ENCODE results near the gene ACO2.

Gene ACO2

GRCh38 chr22:41488076-41488475 lies 19.2 kb downstream of the ACO2 start:
- Histone ChIP-seq H3K14ac (ENCODE audit: low read length) (no peak overlapping the region), H3K79me1 (ENCODE audit: low read length) (no peaks in the 10 kb centered on the region), H3K18ac (ENCODE audit: low read length) (no peak overlapping the region), H3K4me2 (ENCODE audit: low read length) (no peak overlapping the region), H2AK5ac (ENCODE audit: low read length) (no peak overlapping the region), H3K23ac (ENCODE audit: low read length) (no peak overlapping the region), H4K8ac (ENCODE audit: low read depth, low read length) (no peak overlapping the region), H4K91ac (ENCODE audit: low read depth, low read length) (no peak overlapping the region), H3K4me3 (ENCODE audit: low read depth, low read length) (no peak overlapping the region), H3K27ac (ENCODE audit: low read depth, low read length) (no peak overlapping the region), H2BK5ac (ENCODE audit: low read depth, low read length, poor library complexity) (no peak overlapping the region), H3K9ac (ENCODE audit: low read length) (no peak overlapping the region), H3K4me1 (ENCODE audit: control insufficient read depth in 1 of 2, insufficient read depth in 2 of 2, low read length in 2 of 2) (peaks cover 2 to 3% of the 10 kb centered on the region in 2 experiments), H4K12ac (ENCODE audit: low read depth, low read length) (no peak overlapping the region), H2BK12ac (ENCODE audit: low read length) (no peak overlapping the region), H2BK120ac (ENCODE audit: insufficient read depth, low read length, poor library complexity) (no peak overlapping the region), H3K79me2 (ENCODE audit: control insufficient read depth, insufficient read depth, low read length, poor library complexity) (peaks cover 2% of the 10 kb centered on the region), H2AFZ (ENCODE audit: insufficient read depth, low read length, poor library complexity) (no peak overlapping the region), H3K27me3 (ENCODE audit: insufficient read depth, low read length) (no peaks in the 10 kb centered on the region), H3K4ac (ENCODE audit: low read depth, low read length) (no peak overlapping the region), H3K36me3 (ENCODE audit: control insufficient read depth in 1 of 2, insufficient read depth in 2 of 2, low read length in 2 of 2) (peaks cover 0 to 3% of the 10 kb centered on the region in 2 experiments), H3K9me3 (ENCODE audit: insufficient read depth, low read depth, low read length) (no peaks in the 10 kb centered on the region)
- DNase-seq, result no peak
- WGBS (ENCODE audit: extremely low coverage, insufficient coverage, insufficient read length), result no CpG with 5 or more reads among the region's 4 CpGs

DNA sequence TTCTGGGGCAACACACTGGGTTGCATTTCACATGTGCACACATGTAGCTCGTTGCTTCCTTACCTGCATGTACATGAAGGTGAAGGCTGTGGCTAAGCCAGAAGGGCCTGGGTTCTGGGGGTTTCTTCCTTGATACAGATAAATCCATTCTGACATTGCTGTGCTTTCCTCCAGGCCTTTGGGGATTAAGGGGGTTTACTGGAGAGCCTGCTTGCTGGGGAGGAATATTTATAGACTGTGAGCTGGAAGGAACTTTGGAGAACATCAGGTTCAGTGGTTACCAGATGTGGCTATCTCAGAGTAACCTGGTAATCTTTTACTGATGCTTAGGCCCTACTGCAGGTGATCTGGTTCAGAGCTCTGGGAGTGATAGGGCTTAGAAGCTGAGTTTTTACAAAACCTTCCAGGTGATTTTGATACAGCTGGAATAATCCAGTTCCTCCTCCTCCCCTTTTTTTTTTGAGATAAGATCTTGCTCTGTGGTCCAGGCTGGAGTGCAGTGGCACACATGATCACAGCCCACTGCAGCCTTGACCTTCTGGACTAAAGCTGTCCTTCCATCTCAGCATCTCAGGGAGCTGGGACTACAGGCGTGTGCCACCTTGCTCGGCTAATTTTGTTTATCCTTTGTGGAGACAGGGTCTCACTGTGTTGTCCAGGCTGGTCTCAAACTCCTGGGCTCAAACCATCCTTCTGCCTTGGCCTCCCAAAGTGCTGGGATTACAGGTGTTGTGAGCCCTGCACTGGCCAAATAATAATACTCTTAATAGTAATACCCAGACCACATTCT lies 19.9 kb downstream of the ACO2 start:
- H2BK5ac ChIP-seq (ENCODE audit: low read depth, low read length, poor library complexity), result no peak overlapping the region
- H3K18ac ChIP-seq (ENCODE audit: low read length), result no peak overlapping the region
- DNase-seq, result no peak
- H3K4me2 ChIP-seq (ENCODE audit: low read length), result no peak overlapping the region
- H3K9me3 ChIP-seq (ENCODE audit: insufficient read depth, low read depth, low read length), result no peaks in the 10 kb centered on the region
- H2AFZ ChIP-seq (ENCODE audit: insufficient read depth, low read length, poor library complexity), result no peak overlapping the region
- no peak overlapping the region for H3K4ac ChIP-seq (ENCODE audit: low read depth, low read length)
- H3K36me3 ChIP-seq (ENCODE audit: control insufficient read depth in 1 of 2, insufficient read depth in 2 of 2, low read length in 2 of 2), result peaks cover 0 to 3% of the 10 kb centered on the region in 2 experiments
- no peak overlapping the region for H3K27ac ChIP-seq (ENCODE audit: low read depth, low read length)
- H4K8ac ChIP-seq (ENCODE audit: low read depth, low read length), result no peak overlapping the region
- H2BK120ac ChIP-seq (ENCODE audit: insufficient read depth, low read length, poor library complexity), result no peak overlapping the region
- no peak overlapping the region for H2AK5ac ChIP-seq (ENCODE audit: low read length)
- no peak overlapping the region for H4K91ac ChIP-seq (ENCODE audit: low read depth, low read length)
- no peak overlapping the region for H3K9ac ChIP-seq (ENCODE audit: low read length)
- H3K27me3 ChIP-seq (ENCODE audit: insufficient read depth, low read length), result no peaks in the 10 kb centered on the region
- H3K4me3 ChIP-seq (ENCODE audit: low read depth, low read length), result no peak overlapping the region
- no peak overlapping the region for H2BK12ac ChIP-seq (ENCODE audit: low read length)
- H3K79me1 ChIP-seq (ENCODE audit: low read length), result no peaks in the 10 kb centered on the region
- H3K14ac ChIP-seq (ENCODE audit: low read length), result no peak overlapping the region
- no CpG with 5 or more reads among the region's 3 CpGs for WGBS (ENCODE audit: extremely low coverage, insufficient coverage, insufficient read length)
- H3K4me1 ChIP-seq (ENCODE audit: control insufficient read depth in 1 of 2, insufficient read depth in 2 of 2, low read length in 2 of 2), result peaks cover 2 to 3% of the 10 kb centered on the region in 2 experiments
- no peak overlapping the region for H3K23ac ChIP-seq (ENCODE audit: low read length)
- no peak overlapping the region for H4K12ac ChIP-seq (ENCODE audit: low read depth, low read length)
- peaks cover 2% of the 10 kb centered on the region for H3K79me2 ChIP-seq (ENCODE audit: control insufficient read depth, insufficient read depth, low read length, poor library complexity)

- no peaks in the 10 kb centered on the region for H3K27me3 ChIP-seq (ENCODE audit: insufficient read depth, low read length)
- no peak overlapping the region for H2BK12ac ChIP-seq (ENCODE audit: low read length)
- H3K79me1 ChIP-seq (ENCODE audit: low read length), result no peaks in the 10 kb centered on the region
- peaks cover 2 to 3% of the 10 kb centered on the region in 2 experiments for H3K4me1 ChIP-seq (ENCODE audit: control insufficient read depth in 1 of 2, insufficient read depth in 2 of 2, low read length in 2 of 2)
- no peak overlapping the region for H3K9ac ChIP-seq (ENCODE audit: low read length)
- no peak overlapping the region for H3K23ac ChIP-seq (ENCODE audit: low read length)
- H3K27ac ChIP-seq (ENCODE audit: low read depth, low read length), result no peak overlapping the region
- no peak overlapping the region for H3K4me3 ChIP-seq (ENCODE audit: low read depth, low read length)
- H2AK5ac ChIP-seq (ENCODE audit: low read length), result no peak overlapping the region
- no peak overlapping the region for H4K12ac ChIP-seq (ENCODE audit: low read depth, low read length)
- H4K8ac ChIP-seq (ENCODE audit: low read depth, low read length), result no peak overlapping the region
- H4K91ac ChIP-seq (ENCODE audit: low read depth, low read length), result no peak overlapping the region
- no peak for DNase-seq
- H2BK120ac ChIP-seq (ENCODE audit: insufficient read depth, low read length, poor library complexity), result no peak overlapping the region
- H3K36me3 ChIP-seq (ENCODE audit: control insufficient read depth in 1 of 2, insufficient read depth in 2 of 2, low read length in 2 of 2), result peaks cover 2 to 8% of the 10 kb centered on the region in 2 experiments
- WGBS (ENCODE audit: extremely low coverage, insufficient coverage, insufficient read length), result no CpG with 5 or more reads among the region's 5 CpGs
- no peak overlapping the region for H3K14ac ChIP-seq (ENCODE audit: low read length)
- H3K79me2 ChIP-seq (ENCODE audit: control insufficient read depth, insufficient read depth, low read length, poor library complexity), result peaks cover 2% of the 10 kb centered on the region
- no peaks in the 10 kb centered on the region for H3K9me3 ChIP-seq (ENCODE audit: insufficient read depth, low read depth, low read length)
- H2BK5ac ChIP-seq (ENCODE audit: low read depth, low read length, poor library complexity), result no peak overlapping the region
- no peak overlapping the region for H3K18ac ChIP-seq (ENCODE audit: low read length)
- no peak overlapping the region for H2AFZ ChIP-seq (ENCODE audit: insufficient read depth, low read length, poor library complexity)
- no peak overlapping the region for H3K4me2 ChIP-seq (ENCODE audit: low read length)
- H3K4ac ChIP-seq (ENCODE audit: low read depth, low read length), result no peak overlapping the region
Observed at GRCh38 chr22:41491374-41492100, 22.6 kb downstream of the ACO2 start.

GRCh38 chr22:41498303-41498835 lies 29.5 kb downstream of the ACO2 start:
- Histone ChIP-seq H2BK12ac (ENCODE audit: low read length) (no peak overlapping the region), H3K4me3 (ENCODE audit: low read depth, low read length) (no peak overlapping the region), H2AK5ac (ENCODE audit: low read length) (no peak overlapping the region), H3K9ac (ENCODE audit: low read length) (no peak overlapping the region), H3K36me3 (ENCODE audit: control insufficient read depth in 1 of 2, insufficient read depth in 2 of 2, low read length in 2 of 2) (peaks cover 19 to 29% of the 10 kb centered on the region in 2 experiments), H3K14ac (ENCODE audit: low read length) (no peak overlapping the region), H4K8ac (ENCODE audit: low read depth, low read length) (no peak overlapping the region), H3K4me2 (ENCODE audit: low read length) (no peak overlapping the region), H3K18ac (ENCODE audit: low read length) (no peak overlapping the region), H2BK5ac (ENCODE audit: low read depth, low read length, poor library complexity) (no peak overlapping the region), H2AFZ (ENCODE audit: insufficient read depth, low read length, poor library complexity) (no peak overlapping the region), H3K79me2 (ENCODE audit: control insufficient read depth, insufficient read depth, low read length, poor library complexity) (no peaks in the 10 kb centered on the region), H4K91ac (ENCODE audit: low read depth, low read length) (no peak overlapping the region), H4K12ac (ENCODE audit: low read depth, low read length) (no peak overlapping the region), H3K4me1 (ENCODE audit: control insufficient read depth in 1 of 2, insufficient read depth in 2 of 2, low read length in 2 of 2) (no peaks in the 10 kb centered on the region), H3K23ac (ENCODE audit: low read length) (no peak overlapping the region), H3K4ac (ENCODE audit: low read depth, low read length) (no peak overlapping the region), H3K27ac (ENCODE audit: low read depth, low read length) (no peak overlapping the region), H3K79me1 (ENCODE audit: low read length) (no peaks in the 10 kb centered on the region), H3K9me3 (ENCODE audit: insufficient read depth, low read depth, low read length) (peaks cover 2% of the 10 kb centered on the region), H2BK120ac (ENCODE audit: insufficient read depth, low read length, poor library complexity) (no peak overlapping the region), H3K27me3 (ENCODE audit: insufficient read depth, low read length) (no peaks in the 10 kb centered on the region)
- WGBS (ENCODE audit: extremely low coverage, insufficient coverage, insufficient read length), result no CpG with 5 or more reads among the region's 6 CpGs
- peak in 1 of 2 donors; percentile 28 for DNase-seq

Data from trophoblast cell (in vitro differentiated cells and primary cell).